ENCODE results near the gene ATP9B. TPM values are rescaled to one million over a fixed set of nuclear protein-coding genes. Genes with fewer than 3 reads are reported as not detected.

The ATP9B gene
- total RNA-seq, 2 experiments from 2014 or later, result 61.9 to 63.5 TPM

- no peaks in the 10 kb centered on the region for H3K9me3 Mint-ChIP-seq
- ATAC-seq (ENCODE audit: poor library complexity) (no peak), DNase-seq (no peak)
- H3K4me1 Mint-ChIP-seq (ENCODE audit: low read depth), result no peaks in the 10 kb centered on the region
- TF ChIP-seq CTCF (IDR thresholded peaks at IDR 0.05), result no peak
- Histone ChIP-seq H3K4me3 (ENCODE audit: low read length) (no peak overlapping the region), H3K27ac (ENCODE audit: low read depth in 1 of 2, low read length in 2 of 2) (no peak overlapping the region), H3K36me3 (ENCODE audit: insufficient read depth, low read length) (no peaks in the 10 kb centered on the region), H3K4me1 (ENCODE audit: insufficient read depth, low read length) (no peaks in the 10 kb centered on the region), H3K27me3 (ENCODE audit: control insufficient read depth in 1 of 2, insufficient read depth in 2 of 2, low read length in 2 of 2) (peaks cover 0 to 3% of the 10 kb centered on the region in 2 experiments), H3K9me3 (ENCODE audit: control insufficient read depth in 1 of 2, insufficient read depth in 1 of 2, low read length in 2 of 2) (peaks cover 0 to 17% of the 10 kb centered on the region in 2 experiments)
- intact Hi-C loops (cut with DNase I, micrococcal nuclease), result no loop called here
- no peak overlapping the region for H3K4me3 Mint-ChIP-seq
- H3K36me3 Mint-ChIP-seq (ENCODE audit: low read depth), result no peaks in the 10 kb centered on the region
- ChIA-PET CTCF (no interaction called here), POLR2A (no interaction called here)
- H3K27ac Mint-ChIP-seq, result no peak overlapping the region
- peaks cover 36% of the 10 kb centered on the region for H3K27me3 Mint-ChIP-seq
Observed at GRCh38 chr18:79042276-79042675, 26.9 kb upstream of the ATP9B start.

- no peak for DNase-seq
- H3K4me3 Mint-ChIP-seq, result no peak overlapping the region
- no peak overlapping the region for H3K4me3 ChIP-seq (ENCODE audit: low read length)
- CTCF ChIA-PET, result no interaction called here
- H3K9me3 ChIP-seq (ENCODE audit: control insufficient read depth in 1 of 2, insufficient read depth in 1 of 2, low read length in 2 of 2), result peaks cover 0 to 23% of the 10 kb centered on the region in 2 experiments
- no peaks in the 10 kb centered on the region for H3K9me3 Mint-ChIP-seq
- intact Hi-C loops (cut with DNase I, micrococcal nuclease), result no loop called here
- no peaks in the 10 kb centered on the region for H3K36me3 Mint-ChIP-seq (ENCODE audit: low read depth)
- H3K27ac ChIP-seq (ENCODE audit: low read depth in 1 of 2, low read length in 2 of 2), result no peak overlapping the region
- no peaks in the 10 kb centered on the region for H3K4me1 Mint-ChIP-seq (ENCODE audit: low read depth)
- no peaks in the 10 kb centered on the region for H3K4me1 ChIP-seq (ENCODE audit: insufficient read depth, low read length)
- ATAC-seq (ENCODE audit: poor library complexity), result no peak
- peaks cover 0 to 3% of the 10 kb centered on the region in 2 experiments for H3K27me3 ChIP-seq (ENCODE audit: control insufficient read depth in 1 of 2, insufficient read depth in 2 of 2, low read length in 2 of 2)
- H3K27me3 Mint-ChIP-seq, result peaks cover 36% of the 10 kb centered on the region
- H3K27ac Mint-ChIP-seq, result no peak overlapping the region
- H3K36me3 ChIP-seq (ENCODE audit: insufficient read depth, low read length), result no peaks in the 10 kb centered on the region
- TF ChIP-seq CTCF (IDR thresholded peaks at IDR 0.05), result no peak
- POLR2A ChIA-PET, result no interaction called here
Observed at GRCh38 chr18:79043288-79043687, 25.9 kb upstream of the ATP9B start.

GRCh38 chr18:79046522-79046921, 22.7 kb upstream of the ATP9B start:
- H3K9me3 ChIP-seq (ENCODE audit: control insufficient read depth in 1 of 2, insufficient read depth in 1 of 2, low read length in 2 of 2), result peaks cover 0 to 22% of the 10 kb centered on the region in 2 experiments
- no peak overlapping the region for H3K27ac Mint-ChIP-seq
- H3K27me3 Mint-ChIP-seq, result peaks cover 21% of the 10 kb centered on the region
- no peak overlapping the region for H3K4me3 ChIP-seq (ENCODE audit: low read length)
- H3K36me3 Mint-ChIP-seq (ENCODE audit: low read depth), result no peaks in the 10 kb centered on the region
- CTCF ChIA-PET, result no interaction called here
- H3K4me1 Mint-ChIP-seq (ENCODE audit: low read depth), result no peaks in the 10 kb centered on the region
- no peak for DNase-seq
- H3K4me1 ChIP-seq (ENCODE audit: insufficient read depth, low read length), result no peaks in the 10 kb centered on the region
- H3K36me3 ChIP-seq (ENCODE audit: insufficient read depth, low read length), result no peaks in the 10 kb centered on the region
- H3K4me3 Mint-ChIP-seq, result no peak overlapping the region
- H3K9me3 Mint-ChIP-seq, result no peaks in the 10 kb centered on the region
- ATAC-seq (ENCODE audit: poor library complexity), result no peak
- POLR2A ChIA-PET, result no interaction called here
- no peak overlapping the region for H3K27ac ChIP-seq (ENCODE audit: low read depth in 1 of 2, low read length in 2 of 2)
- intact Hi-C loops (cut with DNase I, micrococcal nuclease), result no loop called here
- no peak for TF ChIP-seq CTCF (IDR thresholded peaks at IDR 0.05)
- H3K27me3 ChIP-seq (ENCODE audit: control insufficient read depth in 1 of 2, insufficient read depth in 2 of 2, low read length in 2 of 2), result peaks cover 0 to 6% of the 10 kb centered on the region in 2 experiments

Data from CD4-positive, alpha-beta T cell (primary cell).